ENCODE results near the gene GBX1.

DNA sequence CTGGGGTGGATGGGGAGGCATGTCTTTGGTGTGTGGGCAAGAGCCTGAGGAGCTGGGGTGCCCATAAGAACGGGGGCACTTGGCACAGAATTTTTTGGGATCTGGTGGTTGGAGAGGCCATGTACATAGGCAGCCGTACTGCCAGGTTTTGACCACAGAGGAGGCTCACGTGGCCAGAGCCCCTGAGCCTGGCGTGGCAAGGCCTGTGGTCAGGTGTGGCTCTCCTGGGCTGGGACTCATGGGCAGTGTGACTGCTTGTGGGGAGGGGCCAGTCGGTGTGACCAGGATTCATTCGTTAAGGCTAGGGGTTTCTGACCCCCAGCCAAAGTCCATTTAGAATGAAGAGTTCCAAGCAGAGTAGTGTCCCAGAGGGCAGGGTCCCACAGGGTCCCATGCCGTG lies 43.0 kb downstream of the GBX1 start:
- TF ChIP-seq, protein P1, sequence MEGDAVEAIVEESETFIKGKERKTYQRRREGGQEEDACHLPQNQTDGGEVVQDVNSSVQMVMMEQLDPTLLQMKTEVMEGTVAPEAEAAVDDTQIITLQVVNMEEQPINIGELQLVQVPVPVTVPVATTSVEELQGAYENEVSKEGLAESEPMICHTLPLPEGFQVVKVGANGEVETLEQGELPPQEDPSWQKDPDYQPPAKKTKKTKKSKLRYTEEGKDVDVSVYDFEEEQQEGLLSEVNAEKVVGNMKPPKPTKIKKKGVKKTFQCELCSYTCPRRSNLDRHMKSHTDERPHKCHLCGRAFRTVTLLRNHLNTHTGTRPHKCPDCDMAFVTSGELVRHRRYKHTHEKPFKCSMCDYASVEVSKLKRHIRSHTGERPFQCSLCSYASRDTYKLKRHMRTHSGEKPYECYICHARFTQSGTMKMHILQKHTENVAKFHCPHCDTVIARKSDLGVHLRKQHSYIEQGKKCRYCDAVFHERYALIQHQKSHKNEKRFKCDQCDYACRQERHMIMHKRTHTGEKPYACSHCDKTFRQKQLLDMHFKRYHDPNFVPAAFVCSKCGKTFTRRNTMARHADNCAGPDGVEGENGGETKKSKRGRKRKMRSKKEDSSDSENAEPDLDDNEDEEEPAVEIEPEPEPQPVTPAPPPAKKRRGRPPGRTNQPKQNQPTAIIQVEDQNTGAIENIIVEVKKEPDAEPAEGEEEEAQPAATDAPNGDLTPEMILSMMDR (IDR thresholded peaks at IDR 0.05), result no peak
- no peak for TF ChIP-seq POLR2A (IDR thresholded peaks at IDR 0.05)
- no peak for TF ChIP-seq EP300 (IDR thresholded peaks at IDR 0.05)

Data from suprapubic skin (tissue), 3 donors.